NOMO-1 treated with dmso at 0.1 percent for 144 hours (cell line): ENCODE results near the gene EFNA4.

Experiments used
- DNase-seq: peaks from one replicate; lab custom pipeline; 2025; ENCODE audit not compliant: unreplicated experiment; lab: John Stamatoyannopoulos, UW

The EFNA4 gene

DNA sequence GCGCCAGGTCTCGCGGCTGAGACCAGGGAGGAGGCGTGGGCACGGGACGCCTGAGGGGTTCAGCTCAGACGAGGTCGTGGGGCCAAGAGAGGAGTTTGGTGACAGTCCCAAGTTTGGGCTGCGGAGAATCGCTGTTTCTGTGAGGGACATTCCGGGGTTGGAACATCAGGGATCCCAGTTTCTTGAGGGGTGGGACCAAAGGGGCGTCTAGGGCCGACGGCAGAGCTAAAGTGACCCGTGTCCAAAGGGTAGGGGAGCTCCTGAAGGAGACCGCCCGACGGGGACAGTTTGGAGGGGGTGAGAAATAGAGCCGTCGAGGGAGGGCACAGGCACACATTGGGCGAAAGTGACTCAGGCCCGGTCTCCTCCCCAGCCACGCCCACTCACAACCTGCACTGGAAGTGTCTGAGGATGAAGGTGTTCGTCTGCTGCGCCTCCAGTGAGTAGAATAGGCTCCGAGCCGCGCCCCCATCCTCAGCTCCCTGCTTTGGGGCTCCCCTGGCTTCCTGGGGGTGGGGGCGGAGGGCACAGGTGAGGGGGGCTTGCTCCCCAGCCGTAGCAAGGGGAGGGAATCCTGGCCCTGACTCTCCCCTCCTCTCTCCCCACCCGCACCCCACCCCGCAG lies 22.1 kb downstream of the EFNA4 start:
- DNase-seq = peak; percentile 52

DNA sequence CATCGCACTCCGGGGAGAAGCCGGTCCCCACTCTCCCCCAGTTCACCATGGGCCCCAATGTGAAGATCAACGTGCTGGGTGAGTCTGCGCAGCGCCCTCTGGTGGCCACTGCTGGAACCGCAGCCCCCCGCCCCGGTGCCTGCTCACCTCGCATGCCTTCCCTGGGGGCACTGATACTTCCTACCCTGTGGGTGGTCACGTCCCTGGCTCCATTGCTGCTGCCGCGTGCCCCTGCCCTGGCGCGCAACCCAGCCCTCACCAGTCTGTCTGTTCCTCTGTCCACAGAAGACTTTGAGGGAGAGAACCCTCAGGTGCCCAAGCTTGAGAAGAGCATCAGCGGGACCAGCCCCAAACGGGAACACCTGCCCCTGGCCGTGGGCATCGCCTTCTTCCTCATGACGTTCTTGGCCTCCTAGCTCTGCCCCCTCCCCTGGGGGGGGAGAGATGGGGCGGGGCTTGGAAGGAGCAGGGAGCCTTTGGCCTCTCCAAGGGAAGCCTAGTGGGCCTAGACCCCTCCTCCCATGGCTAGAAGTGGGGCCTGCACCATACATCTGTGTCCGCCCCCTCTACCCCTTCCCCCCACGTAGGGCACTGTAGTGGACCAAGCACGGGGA lies 22.7 kb downstream of the EFNA4 start:
- no peak for DNase-seq

DNA sequence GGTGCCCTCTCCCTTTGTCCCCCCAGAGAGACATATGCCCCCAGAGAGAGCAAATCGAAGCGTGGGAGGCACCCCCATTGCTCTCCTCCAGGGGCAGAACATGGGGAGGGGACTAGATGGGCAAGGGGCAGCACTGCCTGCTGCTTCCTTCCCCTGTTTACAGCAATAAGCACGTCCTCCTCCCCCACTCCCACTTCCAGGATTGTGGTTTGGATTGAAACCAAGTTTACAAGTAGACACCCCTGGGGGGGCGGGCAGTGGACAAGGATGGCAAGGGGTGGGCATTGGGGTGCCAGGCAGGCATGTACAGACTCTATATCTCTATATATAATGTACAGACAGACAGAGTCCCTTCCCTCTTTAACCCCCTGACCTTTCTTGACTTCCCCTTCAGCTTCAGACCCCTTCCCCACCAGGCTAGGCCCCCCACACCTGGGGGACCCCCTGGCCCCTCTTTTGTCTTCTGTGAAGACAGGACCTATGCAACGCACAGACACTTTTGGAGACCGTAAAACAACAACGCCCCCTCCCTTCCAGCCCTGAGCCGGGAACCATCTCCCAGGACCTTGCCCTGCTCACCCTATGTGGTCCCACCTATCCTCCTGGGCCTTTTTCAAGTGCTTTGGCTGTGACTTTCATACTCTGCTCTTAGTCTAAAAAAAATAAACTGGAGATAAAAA lies 23.5 kb downstream of the EFNA4 start:
- no peak for DNase-seq

DNA sequence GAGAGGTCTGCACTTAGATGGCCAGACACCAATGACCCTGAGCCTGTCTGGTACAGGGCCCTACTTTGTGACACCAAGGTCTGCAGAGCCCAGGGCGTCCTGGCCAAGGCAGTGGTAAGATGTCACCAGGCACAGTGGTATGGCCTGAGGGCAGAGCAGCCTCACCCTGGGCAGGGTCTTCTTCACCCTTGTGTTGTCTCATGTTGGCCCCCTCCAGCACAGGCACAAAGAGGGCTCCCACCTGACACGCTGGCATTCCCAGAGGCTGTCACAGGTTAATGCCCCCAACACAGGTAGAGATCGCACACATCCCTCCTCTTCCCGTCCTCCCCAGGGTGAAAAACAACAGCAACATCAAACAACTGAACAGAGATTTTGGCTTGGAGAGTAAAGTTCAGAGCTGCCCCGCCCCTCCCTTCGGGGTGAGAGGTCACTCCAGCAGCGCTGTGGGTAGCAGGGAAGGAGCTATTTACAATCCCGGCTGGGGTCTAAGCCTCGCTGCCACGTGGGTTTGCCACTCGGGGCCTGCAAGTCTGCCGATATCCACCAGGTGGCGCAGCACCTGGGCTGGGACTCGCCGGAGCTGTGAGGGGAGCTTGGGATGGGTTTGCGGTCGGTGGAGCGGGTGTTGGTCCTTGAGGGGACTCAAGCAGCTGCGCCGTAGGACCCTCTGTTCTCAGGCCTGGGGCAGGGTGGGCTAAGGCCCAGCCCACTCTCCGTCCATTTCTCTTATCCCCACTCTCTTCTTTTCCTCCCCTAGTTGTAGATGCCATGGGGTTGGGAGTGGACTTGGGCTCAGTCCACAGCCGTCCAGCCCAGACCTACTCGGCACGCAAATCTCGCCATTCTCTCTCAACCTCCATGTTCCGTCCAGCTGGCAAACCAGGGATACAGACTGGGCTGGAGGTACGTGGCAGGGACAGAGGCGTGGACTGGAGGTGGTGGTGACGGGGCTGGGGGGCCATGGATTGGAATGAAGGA lies 27.8 kb downstream of the EFNA4 start:
- DNase-seq = peak; percentile 38

DNA sequence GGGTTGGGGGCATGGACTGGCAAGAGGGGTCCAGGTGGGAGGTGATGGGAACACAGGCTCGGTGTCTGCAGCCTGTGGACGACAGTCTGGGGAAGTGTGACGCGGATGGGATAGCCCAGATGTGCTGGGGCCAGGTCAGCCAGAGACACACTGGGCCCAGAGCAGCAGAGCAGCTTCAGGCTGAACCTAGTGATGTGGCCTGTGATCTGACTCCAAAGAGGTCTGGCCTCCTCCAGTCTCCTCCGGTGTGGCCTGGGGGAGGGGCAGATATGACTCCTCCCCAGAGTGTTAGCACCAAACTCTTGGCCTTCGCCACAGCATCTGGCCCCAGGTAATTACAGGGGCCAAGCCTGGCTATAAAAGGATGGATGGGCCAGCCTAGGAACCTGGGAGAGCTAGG lies 28.6 kb downstream of the EFNA4 start:
- no peak for DNase-seq

DNA sequence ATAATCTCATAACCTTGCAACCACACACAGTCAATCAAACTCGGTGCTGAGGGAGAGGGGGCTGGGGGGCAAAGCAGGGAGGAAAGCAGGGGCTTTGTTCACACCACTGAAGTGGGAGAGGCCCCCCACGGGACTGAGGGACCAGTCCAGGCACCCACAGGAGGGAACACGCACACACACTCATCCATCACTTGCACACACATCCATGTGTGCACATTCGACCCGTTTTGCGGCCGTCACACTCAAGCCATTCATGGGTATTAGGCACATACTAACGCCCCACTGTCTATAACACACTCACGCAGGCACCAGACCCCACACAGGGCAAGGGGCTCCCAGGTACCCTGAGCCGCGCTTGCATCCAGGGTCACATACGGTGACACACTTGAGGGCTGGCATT lies 29.1 kb downstream of the EFNA4 start:
- DNase-seq = no peak

DNA sequence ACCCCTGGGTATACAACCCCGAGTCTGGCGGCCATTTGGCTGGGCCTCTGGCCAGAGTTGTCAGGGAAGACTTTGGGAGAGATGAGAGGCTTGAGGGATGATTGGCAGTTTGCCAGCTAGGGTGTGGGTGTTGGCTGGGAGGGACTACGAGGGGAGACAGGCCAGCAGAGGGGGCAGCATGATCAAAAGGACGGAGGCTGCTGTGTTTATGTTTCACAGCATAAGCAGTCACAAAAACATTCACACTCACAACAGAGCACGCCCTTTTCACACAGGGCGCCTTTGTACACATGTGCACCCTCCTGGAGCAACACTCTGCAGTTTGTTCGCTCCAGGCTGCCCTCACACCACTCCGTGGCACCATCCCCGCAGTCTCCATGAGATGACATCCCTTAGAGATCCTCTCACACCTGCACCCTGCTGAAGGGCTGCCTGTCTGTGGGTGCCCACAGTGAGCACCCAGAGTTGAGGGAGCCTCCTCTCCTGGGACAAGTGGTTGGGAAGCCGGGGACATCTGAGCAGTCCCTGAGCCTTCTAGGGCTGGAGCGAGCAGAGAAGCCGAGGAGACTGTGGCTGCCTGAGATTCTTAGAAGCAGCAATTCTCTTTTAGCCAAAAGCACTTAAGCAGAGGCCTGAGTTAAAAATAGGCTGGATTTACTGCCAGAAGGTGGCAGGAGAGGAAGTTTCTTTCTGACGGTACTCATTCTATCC lies 30.5 kb downstream of the EFNA4 start:
- peak; percentile 43 for DNase-seq

DNA sequence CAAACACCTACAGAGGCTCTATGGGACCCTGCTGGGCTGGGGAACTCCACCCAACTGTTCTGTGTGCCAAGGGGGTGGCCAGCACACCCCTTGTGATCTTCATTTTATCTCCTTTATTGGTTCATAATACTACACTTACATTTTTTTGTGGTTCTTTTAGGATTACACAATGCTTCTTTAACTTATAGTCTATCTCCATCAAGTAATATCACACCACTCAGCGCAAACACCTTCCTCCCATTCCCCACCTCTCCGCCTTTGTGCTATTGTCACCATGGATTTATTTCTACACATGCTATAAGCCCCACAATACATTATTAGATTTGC lies 31.0 kb downstream of the EFNA4 start:
- DNase-seq = no peak

DNA sequence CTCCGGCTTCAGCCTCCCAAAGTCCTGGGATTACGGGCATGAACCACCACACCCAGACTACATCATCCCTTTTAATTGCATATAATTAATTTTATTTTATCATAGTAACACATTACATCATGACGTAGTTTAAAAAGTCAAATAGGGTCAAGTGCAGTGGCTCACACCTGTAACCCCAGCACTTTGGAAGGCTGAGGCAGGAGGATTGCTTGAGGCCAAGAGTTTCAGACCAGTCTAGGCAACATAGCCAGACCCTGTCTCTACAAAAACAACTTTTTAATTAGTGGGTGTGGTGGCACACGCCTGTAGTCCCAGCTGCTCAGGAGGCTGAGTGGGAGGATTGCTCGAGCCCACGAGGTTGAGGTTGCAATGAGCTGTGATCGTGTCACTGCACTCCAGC lies 35.8 kb downstream of the EFNA4 start:
- no peak for DNase-seq

DNA sequence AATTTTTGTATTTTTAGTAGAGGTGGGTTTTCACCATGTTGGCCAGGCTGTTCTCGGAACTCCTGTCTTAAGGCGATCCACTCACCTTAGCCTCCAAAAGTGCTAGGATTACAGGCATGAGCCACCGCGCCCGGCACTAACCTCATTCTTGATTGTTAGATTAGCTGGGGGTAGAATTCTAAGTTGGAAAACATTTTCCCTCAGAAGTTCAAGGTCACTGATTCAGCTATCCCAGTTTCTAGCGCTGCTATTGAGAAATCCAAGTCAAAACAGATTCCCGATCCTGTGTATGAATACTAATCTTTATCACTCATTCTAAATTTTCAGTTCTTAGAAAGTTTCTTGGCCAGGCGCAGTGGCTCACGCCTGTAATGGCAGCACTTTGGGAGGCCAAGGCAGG lies 39.8 kb downstream of the EFNA4 start:
- DNase-seq = no peak

DNA sequence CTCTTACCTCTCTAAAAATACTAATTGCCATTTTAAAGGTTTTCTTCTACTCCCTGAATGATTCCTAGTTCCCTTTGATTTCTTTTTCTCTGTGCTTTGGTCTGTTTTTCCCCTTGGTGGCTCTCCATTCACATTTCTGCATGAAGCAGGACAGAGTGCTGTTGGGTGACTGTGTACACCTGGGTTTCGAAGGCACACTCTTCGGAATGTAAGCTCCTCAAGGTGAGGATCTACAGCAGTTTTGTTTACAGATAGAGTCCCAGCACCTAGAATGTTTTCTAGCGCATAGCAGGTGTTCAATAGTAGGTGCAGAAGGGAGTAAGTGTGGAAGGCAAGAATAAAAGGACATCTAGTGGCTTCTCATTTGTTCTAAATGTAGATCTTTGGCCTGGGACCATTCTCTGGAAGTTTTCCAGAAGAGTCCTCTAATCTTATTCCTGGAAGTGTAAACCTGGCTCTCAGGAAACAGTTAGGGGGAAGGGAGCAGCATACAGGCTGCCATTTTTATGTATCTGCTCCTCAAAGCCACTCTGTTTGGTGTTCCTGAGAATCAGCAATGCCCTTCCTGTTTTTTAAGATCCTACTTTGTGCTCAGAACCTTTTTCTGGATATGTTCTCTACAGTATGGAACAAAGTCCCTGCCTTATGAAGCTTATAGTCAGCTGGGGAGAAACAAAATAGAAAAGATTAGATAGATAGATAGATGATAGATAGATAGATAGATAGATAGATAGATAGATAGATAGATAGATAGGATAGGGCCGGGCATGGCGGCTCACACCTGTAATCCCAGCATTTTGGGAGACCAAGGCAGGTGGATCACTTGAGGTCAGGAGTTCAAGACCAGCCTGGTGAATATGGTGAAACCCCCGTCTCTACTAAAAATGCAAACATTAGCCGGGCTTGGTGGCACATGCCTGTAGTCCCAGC lies 41.3 kb downstream of the EFNA4 start:
- no peak for DNase-seq

DNA sequence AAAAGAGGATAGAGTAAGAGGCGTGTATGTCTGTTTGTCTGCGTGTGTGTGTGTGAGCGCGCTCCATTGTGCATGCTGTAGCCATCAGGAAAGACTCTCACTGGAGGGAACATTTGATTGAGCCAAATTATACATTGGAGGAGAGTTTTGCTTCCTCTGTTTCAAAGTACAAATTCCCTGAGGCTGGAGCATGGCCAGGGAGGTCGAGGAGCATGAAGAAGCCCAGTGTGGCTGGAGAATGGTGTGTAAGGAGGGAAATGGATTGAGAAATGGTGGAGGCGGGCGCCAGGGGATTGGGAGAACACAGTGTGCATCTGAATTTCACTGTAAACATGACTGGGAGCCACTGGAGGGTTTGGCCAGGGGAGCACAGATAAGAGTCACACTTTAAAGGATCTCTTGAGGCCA lies 42.1 kb downstream of the EFNA4 start:
- no peak for DNase-seq

DNA sequence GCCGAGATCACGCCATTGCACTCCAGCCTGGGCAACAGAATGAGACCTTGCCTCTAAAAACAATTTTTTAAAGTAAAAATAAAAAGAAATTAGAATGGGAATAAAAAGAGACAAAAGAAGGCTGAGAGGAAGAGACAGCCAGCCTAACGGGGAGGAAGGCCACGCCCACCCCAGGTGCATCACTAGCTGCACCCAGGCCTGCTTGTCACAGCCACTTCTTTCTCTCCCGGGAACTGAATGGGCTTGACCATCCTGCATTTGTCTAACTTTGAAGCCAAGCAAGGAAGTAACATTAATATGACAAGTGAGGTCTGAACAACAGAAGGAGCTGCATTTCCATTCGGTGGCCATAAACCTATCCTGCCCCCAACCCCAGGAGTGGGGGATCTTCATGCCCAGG lies 43.3 kb downstream of the EFNA4 start:
- no peak for DNase-seq

DNA sequence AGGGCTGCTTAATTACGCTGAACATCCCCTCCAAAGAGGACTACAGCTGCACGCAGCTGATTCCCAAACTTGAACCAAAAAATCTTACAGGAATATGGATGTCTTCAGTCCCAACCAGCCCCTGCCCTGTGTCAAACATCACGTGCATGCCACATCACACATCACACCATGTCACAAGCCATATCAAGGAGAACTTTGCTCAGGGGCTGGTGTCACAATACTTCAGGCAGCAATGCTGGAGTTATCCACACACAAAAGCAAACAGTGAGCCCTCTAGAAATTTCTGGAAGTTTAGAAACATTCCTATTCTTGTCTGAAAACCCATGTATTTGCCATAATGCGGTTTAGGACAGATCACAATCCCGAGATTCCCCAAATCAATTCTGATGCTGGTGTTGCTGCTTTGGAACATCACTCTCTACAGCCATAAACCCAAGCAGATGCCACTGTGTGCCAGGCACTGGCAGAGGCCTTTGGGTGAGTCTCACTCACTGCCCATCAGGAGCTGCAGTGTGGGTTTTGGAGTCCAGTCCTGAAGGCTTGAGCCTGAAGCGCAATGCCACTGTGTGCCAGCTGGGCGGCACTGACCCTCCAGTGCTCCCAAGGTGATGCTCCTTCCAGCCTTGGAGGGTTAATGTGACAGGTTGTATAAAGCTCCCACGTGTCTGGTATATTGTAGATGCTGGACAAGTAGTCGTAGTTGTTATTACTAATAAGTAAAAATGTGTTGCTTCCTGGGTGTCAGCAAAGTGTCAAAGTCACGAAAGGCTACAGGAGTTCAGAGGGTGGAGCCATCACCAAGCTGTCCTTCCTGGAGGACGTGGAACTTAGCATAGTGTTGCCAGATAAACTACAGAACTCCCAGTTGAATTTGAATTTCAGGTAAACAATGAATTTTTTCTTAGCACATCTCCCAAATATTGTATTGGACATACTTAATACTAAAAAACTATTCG lies 44.0 kb downstream of the EFNA4 start:
- DNase-seq = no peak

DNA sequence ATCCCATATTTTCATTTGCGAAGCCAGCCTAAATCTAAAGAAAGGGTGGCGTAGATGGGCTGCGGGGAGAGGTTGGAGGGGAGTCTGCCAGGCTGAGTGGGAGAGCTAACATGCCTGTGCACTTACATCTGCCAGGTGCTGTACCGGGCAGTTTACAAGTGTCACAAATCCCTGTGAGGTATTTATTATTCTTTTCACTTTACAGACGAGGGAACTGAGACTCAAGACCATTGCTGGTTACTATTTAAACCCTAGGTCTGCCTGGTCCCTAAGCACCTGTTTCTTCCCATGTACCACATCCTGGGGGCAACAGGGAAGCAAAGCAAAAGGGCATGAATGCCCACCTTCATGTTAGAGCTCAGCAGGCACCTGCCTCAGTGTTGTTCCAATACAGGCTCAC lies 44.8 kb downstream of the EFNA4 start:
- DNase-seq = no peak

DNA sequence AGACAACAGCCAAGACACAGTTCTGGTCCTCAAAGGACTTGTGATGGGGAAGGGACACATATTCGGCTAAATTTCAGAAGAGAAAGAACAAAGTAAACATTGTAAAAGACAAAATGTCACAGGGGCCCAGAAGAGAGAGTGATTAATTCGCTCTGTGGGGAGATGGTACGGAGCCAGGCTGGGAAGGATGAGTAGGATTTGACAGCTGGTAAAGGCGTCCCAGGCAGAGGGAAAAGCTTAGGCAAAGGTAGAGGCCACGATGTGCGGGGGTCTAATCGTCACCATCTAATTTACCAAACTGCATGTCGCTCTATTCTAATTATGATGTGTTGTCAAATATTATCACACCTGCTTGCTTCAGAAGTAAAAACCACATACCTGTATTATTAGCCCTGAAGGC lies 46.8 kb downstream of the EFNA4 start:
- no peak for DNase-seq

DNA sequence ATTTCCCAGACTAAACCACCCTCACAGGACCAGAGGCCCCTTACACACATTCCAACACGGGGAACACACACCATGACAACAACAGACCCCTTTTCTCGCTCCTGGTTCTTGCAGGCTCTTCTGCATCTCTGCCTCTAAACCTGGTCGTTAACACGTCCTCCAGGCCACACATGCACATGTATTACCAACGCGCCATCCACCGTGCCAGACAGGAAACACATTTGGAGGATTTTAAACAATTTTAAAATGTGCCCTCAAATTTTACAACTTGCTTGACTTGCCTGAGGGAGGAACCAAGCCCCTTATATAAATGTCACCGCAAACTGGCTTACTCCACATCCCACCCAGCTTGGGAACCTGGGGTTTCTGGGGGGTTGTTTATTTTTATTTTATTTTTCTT lies 47.3 kb downstream of the EFNA4 start:
- DNase-seq = no peak

DNA sequence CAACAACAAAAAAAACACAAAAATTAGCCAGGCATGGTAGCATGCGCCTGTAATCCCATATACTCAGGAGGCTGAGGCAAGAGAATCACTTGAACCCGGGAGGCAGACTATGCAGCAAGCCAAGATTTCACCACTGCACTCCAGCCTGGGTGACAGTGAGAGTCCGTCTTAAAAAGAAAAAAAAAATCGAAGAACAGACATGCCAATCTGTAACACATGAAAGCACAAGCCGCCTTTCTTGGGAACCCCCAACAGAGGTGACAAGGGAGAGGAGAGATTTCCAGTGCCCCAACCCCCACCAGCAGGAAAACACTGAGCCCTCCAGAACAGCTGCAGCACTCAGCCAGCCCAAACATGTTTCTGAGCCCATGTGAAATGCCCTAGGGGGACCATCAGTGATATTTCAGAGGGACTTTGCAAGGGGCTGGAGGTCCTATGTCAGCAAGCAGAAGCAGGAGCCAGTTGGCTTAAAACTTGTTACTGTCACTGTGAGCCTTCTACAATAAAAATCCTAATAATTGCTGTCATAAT lies 50.0 kb downstream of the EFNA4 start:
- DNase-seq = no peak
